HG02588 (cell line): Measurements from ENCODE around the gene FAM53A.
A peak's percentile ranks its signal among the peaks of the same experiment; 100 is the strongest.

ENCODE experiments used
- ATAC-seq: cut with Tn5 transposase; IDR thresholded peaks from one replicate; pipeline ENCODE4 v1.9.1; 2021; ENCODE audit warnings: mild to moderate bottlenecking, moderate library complexity; ENCODE audit not compliant: unreplicated experiment

The FAM53A gene

DNA sequence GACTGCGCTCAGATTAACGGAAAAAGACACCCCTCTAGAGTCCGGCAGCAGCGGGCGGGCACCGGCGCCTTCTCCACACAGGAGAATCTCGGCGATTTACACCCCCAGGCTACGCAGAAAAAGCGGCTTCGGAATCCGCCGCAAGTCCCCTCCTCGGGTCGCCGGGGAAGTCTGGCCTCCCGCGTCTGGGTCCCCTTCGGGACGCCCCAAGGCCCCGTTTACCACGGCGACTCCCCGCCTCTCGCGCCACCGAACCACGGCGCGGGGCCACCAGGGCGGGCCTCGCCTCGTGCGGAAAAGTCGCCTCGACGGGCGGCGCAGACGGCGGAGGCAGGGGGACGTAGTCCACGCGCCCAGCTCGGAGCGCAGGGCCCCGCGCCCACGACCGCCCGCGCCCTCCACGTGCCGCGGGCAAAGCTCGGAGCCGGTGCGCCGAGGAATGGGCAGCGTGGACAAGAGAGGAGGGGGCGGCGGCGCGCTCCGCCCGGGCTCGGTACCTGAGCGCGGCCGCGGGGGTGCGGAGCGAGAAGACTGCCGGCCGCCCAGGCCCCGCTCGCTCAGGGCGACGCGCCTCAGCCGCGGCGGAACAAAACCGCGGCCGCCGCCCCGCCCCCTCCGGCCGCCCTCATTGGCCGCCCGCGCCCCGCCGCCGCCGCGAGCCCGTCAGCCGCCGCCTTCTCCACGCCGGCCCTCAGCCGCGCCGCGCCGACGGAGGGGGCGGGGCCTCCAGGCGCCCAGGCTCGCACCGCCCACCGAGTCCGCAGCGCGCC lies at the start of gene FAM53A:
FAM53A (minus strand) TSS at position 578 of the 770 bp plus-strand sequence. CDS start 15,572 bp downstream, outside the sequence.
- ATAC-seq: peak; percentile 81

DNA sequence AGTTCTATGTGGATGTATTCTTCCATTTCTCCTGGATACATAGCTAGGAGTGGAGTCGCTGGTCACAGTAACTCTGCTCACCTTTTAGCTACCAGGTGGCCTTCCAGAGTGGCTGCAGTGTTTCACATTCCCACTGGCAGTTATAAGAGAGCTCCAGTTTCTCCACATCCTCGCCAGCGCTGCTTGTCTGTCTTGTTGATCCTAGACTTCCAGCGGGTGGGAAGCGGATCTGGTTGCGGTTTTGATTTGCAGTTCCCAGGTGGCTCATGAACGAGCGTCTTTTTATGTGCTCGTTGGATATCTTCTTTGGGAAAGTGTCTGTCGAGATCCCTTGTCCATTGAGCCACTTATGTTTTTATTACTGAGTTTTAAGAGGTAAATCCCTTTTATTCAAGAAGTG lies 48.8 kb upstream of the FAM53A start:
- ATAC-seq: no peak

DNA sequence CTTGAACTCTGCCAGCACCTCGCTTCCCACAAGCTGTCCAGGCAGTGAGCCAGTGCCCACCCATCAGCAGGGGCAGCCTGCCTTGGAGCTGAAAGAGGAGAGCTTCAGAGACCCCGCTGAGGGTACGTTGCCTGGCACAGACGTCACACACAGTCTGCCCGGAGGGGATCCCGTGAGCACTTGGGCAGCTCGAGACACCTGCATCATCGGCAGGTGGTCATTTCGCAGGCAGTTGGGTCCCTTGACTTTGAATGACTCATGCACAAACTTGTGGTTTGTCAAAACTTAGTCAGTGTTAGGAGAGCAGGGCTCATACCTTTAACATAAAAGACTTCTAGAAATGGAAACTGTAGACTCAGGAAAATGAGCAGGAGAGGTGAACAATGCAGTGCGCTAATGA lies 47.1 kb upstream of the FAM53A start:
- ATAC-seq: no peak

DNA sequence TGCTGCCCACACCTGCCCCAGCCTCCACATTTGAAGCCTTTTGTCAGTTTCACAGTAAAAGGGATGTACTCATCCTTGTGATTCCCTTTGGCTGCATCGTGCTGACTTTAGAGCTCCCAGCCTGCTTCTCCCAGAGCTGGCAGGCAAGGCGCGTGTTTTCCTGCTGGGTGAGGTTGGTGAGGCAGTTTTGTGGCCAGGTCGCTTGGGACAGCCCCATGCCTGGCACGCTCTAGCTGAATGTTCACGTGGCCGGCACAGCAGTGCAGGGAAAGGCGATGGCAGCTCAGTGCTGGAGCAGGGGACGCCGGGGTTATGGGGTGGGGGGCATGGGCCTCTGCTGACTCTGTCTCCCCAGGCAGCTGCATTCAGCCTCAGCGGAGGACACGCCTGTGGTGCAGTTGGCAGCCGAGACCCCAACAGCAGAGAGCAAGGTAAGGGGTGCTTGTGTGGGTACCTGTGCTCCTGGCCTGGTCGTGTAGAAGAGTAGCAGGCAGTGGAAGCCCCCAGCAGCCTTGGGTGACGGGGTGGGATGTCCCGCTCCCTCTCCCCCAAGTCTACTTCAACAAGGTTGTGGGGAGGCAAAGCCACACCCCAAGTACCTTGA lies 46.5 kb upstream of the FAM53A start:
- no peak for ATAC-seq

- no peak for ATAC-seq
These were observed 44.2 kb upstream of the FAM53A start for GRCh38 chr4:1728061-1728980.

DNA sequence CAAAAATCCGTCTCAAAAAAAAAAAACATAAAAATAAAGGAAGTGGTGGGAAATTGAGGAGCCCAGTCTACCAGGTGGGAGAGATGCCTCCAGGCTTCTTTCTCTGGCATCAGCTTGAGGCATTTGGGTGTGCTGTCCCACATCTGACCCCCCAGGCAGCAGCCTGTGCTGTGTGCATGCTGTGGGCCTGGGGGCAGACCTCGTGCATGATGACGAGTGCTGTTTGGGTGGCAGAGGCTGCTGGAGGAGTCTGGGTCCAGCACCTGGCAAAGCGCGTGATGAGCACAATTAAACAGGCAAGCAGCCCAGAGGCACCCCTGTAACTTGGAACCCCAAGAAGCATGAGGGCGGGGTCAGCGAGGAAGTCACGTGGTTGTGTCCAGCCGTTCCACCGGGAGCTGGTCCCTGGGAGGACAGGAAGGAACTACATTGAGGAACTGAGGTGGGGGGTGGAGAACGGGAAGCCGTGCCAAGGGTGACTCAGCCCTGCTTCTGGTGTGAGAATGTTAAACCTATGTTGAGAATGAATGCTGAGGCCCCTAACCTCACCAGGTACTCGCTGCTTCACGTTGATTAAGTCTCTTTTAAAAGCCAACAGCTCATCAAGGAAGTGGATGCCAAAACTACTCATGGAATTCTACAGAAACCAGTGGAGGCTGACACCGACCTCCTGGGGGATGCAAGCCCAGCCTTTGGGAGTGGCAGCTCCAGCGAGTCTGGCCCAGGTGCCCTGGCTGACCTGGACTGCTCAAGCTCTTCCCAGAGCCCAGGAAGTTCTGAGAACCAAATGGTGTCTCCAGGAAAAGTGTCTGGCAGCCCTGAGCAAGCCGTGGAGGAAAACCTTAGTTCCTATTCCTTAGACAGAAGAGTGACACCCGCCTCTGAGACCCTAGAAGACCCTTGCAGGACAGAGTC lies 43.3 kb upstream of the FAM53A start:
- no peak for ATAC-seq

DNA sequence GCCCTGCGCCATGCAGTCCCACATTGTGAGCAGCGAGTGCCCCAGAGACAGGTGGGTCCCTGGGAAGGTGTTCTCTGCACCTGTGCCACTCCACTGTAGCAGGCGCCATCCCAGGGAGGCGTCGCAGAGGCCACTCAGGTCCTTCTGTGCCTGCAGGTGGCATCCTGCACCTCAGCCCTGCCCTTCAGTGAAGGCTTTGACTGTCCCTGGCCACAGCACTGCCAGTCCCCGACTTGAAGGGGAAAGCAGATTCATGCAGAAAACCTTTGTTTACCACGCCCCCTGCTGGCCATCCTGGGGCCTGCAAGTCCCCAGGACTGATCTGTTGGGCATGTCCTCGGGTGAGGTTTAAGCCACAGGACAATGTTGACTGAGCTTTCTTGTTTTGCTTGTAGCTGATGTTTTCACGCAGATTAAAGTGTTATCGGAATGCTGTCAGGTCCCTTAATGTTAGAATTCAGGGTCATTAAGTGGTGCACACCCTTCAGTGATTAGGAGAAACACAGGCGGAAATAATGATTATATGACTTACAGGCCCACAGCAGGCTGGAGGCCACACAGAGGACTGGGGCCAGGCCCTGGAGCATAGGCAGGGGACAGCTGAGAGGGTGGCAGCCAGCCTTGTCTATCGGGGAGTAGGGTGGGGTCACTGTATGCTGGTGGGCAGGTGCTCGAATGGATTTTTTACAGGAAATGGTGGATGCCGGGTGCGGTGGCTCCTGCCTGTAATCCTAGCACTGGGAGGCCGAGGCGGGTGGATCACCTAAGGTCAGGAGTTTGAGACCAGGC lies 42.2 kb upstream of the FAM53A start:
- ATAC-seq: no peak

DNA sequence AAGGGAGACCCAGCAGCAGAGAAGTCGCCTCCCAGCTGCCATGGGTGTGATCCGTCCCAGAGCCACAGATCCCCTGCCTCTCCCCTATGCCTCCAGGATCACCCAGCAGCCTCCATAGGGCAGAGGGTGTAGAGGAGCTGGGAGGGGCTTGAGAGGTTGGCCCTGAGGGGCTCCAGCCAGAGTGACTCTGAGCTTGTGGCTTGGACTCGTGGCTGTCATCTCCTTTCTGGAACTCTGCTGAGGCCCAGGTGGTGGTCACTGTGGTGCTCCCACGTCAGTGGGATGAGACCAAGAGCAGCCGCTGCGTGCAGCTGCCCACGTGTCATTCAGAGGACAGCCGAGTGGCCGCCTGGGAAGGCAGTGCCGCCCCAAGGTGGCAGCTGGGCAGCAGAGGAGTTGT lies 41.4 kb upstream of the FAM53A start:
- no peak for ATAC-seq

DNA sequence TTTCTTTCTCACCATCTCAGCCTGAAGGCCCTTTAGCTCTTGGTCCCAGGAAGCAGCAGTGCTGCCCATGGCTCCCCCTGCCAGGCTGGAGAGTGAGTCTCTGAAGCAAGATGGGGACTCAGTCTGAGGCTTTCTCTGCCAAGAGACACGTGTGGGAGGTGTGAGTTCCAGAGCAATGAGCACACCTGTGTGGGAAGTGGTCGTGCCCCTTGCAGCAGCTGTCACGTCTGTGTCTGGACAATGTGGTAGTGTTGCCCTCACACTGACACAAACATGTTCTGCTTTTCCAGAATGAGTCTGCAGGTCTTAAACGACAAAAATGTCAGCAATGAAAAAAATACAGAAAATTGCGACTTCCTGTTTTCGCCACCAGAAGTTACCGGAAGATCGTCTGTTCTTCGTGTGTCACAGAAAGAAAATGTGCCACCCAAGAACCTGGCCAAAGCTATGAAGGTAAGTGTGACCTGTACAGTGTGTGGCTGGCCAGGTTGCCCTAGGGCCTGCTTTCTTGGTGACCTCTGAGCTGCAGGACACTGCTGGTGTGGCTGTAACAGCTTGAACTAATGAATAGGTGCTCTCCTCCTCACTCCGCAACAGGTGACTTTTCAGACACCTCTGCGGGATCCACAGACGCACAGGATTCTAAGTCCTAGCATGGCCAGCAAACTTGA lies 39.2 kb upstream of the FAM53A start:
- ATAC-seq: no peak

DNA sequence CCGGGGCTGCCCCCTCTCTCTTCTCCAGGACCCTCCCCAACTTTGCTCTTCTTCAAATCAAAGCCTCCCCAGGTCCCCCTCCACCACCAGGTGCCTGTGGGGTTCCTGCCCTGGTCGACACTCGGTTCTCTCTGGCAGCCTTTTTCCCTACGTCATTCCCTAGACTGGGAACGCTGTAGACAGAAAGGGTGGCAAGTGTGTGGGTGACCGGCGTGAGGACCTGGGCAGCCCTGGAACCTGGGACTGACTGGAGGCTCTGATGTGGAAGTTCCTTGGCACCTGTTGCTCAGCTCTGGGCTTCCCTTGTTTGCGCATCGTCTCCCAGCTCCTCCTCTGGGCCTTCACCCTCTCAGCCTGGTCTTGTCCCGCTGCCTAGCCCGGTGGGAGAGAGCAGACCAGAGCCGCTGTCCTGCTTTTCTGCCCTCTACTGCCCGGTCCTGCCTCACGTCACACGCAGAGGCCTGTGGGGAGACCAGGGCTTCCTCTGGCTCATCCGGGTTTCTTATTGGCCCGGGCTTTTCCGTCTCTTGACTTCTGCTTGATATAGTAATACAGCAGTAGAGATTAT lies 38.5 kb upstream of the FAM53A start:
- ATAC-seq: no peak

DNA sequence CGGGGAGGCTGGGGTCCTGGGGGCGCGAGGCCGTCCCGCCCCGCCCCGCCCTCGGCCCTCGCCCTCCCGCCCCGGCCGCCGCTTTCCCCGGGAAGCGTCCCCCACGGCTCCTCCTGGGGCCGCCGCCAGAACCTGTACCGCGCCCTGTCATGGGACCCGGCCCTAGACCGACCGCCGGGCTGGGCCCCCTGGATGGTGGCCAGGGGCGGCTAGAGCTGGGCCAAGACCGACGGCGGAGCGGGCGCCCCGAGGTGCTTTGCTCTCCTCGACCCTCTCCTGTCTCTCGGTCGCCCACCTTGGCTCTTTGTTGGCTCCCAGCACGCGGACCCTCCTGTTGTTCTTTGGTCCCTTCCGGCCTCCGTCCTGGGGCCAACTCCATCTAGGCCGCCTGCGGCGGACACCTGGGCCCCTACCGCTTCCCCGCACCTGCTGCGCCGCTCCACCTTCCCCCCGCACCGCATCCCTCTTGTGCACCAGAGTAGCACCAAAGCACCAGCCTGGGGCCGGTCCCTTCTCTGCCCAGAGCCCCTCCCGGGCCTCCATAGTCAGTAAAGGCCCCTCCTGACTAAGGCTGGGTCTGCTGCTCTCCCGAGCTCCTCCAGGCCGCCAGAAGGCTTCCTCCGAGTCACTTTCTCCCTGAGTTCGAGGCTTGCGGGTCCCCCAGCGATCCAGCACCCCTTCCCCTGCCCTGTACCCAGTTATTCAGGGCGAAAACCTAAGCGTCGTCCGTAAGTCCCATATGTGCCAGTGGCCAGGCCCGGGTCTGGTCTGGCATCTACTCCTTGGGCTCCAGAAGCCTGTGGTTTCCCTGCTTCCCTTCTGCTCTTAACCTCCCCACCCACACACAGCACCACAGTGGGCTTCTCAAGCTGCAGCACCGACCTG lies 37.8 kb upstream of the FAM53A start:
- peak; percentile 5 for ATAC-seq

DNA sequence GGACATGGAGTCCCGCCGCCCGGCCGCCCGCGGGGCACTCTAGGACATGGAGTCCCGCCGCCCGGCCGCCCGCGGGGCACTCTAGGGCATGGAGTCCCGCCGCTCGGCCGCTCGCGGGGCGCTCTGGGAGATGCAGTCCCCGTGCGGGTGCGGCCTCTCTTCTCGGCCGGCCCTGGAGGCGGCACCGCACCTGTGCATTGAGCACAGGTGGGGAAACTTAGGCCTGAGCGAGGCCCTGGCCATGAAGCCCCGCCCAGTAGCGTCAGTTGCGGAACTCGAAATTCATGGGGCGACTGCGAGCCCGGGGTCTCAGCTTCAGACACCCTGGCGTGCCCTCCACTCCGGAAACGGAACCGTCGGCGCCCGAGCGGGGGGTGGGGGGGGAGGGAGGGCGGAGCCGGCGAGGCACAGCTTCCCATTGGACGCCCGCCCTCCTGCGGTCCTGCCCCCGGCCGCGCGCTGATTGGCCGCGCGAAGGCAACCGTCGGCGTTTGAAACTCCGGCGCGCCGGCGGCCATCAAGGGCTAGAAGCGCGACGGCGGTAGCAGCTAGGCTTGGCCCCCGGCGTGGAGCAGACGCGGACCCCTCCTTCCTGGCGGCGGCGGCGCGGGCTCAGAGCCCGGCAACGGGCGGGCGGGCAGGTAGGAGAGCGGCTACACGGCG lies 37.0 kb upstream of the FAM53A start, which contains the start of the genes TACC3 and TMEM129:
TACC3 (plus strand) TSS at position 519 of the 663 bp plus-strand sequence. CDS start 1,901 bp downstream, outside the sequence.
TMEM129 (minus strand) TSS at position 321 of the 663 bp plus-strand sequence. CDS start 486 bp downstream, outside the sequence.
- ATAC-seq: peak; percentile 68

DNA sequence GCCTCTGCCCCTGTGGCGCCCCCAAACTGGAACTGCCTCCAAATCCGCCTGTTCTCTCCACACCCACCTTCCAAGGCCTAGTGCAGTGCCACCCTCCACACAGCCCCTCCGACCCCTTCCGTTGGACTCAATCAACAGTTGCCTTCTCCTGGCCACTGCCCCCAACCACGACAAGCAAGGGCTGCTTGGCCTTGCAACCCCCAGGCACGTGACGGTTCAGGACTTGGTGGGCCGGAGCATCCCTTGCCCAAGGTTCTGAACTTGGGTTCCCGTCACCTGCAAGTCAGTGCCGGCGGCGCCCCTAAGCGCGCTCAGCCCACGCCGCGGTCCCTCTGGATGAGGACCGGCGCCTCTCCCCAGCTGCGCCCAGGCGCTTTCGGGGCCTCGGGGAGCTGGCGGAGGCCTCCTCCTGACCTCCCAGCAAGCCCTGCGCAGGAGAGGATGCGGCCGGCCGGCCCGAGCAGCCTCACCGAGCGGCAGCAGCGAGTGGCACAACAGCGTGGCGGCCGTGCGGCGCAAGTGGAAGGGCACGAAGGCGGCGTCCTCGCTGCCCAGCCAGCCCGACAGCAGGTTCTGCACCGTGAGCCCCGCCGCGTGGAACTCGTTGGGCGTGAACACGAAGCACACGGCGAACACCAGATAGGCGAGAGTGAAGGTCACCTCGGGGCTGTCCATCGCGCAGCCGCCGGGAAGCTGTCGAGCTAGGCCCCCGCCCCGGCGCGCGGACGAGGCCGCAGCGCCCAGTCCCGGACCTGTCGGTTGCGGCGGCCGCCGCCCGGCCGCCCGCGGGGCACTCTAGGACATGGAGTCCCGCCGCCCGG lies 36.3 kb upstream of the FAM53A start:
- ATAC-seq: peak; percentile 12

DNA sequence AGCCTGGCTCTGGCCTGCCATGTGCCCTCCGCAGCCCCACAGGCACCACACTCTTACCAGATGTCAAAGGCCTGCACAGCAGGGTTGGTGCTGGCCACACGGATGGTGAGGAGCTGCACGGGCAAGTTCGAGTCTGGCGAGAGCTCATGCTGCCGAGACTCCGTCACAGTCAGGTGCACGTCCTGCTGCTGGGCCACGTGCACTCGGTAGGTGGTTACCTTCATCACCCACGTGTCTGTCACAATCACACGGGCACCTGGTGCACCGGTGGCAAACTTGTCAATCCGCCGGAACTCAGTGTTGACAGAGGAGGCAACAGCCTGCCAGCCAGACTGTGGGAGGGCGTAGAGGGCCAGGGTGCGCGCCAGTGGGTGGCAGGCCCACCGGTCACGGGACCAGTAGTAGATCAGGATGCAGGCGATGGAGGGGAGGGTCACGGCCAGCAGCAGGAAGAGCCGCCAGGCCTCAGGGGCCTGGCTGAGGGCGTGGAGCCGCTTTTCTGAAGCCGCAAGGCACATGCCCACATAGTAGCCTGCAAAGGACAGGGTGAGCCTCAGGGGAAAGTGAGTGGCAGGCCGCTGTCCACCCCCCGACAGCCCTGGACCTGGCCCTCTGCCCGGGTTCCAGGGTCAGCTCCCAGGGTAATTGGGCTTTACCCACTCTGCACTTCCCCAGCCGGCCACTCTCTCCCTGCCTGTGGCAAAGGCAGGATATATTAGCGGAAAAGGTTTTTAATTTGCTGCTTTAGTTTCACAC lies 34.2 kb upstream of the FAM53A start:
- no peak for ATAC-seq
